ENCODE measurements around the gene NSF. TPM values are rescaled to one million over a fixed set of nuclear protein-coding genes. Genes with fewer than 3 reads are reported as not detected.
"Not testable (repeated sequence)": the region's sequence is repeated elsewhere in the genome, so short reads cannot be mapped to it uniquely, and the experiment has no call there.

NSF gene
- total RNA-seq, 1 experiment from 2014 or later, result 56.5 TPM

DNA sequence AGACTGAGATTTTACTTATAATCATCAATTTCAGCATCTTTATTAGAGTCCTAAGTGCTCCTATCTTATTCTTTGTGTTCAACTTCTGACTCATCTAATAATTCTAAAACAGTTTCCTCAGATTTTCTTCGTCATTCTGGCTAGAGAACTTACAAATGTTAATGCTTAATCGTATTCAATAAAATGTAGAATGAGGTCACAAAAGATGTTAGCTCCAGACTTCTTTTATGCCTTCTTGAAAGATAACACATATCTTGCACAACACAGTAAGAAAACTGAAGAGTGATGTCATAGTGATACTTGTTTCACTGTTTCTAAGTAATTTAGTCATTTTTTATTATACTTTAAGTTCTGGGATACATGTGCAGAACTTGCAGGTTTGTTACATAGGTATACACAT is 93.2 kb downstream of the NSF start:
- H3K27me3 ChIP-seq (ENCODE audit: control insufficient read depth, insufficient read depth, low read length); ATAC-seq; H3K4me1 ChIP-seq (ENCODE audit: control insufficient read depth, insufficient read depth, low read length); POLR2A ChIA-PET; CTCF ChIA-PET; in situ Hi-C loops (cut with HindIII; ENCODE audit: low pct_unique_long_range_greater_than_20kb, low sequenced_read_pairs); H3K4me3 ChIP-seq (ENCODE audit: low read depth in 2 of 2, low read length in 2 of 2); DNase-seq (ENCODE audit: low read depth, low spot score); H3K36me3 ChIP-seq (ENCODE audit: control insufficient read depth, insufficient read depth, low read length); H3K27ac ChIP-seq (ENCODE audit: low read length); intact Hi-C loops (cut with micrococcal nuclease; ENCODE audit: unreplicated experiment); H3K9me3 ChIP-seq (ENCODE audit: control insufficient read depth, insufficient read depth, low read depth, low read length); BruUV-seq (replicated peaks): not testable (repeated sequence)

DNA sequence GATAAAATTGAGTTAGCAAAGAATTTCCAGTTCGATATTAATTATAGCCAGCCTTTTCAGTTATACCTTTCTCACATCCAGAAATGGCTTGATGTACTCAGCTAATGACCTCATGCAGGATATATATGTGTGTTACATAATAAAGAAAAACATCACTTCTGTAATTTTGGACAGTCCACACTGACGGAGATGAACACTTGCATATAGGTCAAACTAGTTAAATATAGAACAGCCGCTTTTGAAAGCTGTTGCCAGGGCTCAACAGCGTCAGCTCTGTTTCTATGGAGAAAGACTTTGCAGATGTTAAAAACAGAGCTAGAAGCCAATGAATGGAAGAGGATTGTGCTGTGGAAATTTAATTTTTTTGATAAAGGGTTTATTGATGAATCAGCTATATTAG is 94.8 kb downstream of the NSF start:
- POLR2A ChIA-PET; intact Hi-C loops (cut with micrococcal nuclease; ENCODE audit: unreplicated experiment); H3K36me3 ChIP-seq (ENCODE audit: control insufficient read depth, insufficient read depth, low read length); ATAC-seq; H3K4me1 ChIP-seq (ENCODE audit: control insufficient read depth, insufficient read depth, low read length); H3K4me3 ChIP-seq (ENCODE audit: low read depth in 2 of 2, low read length in 2 of 2); in situ Hi-C loops (cut with HindIII; ENCODE audit: low pct_unique_long_range_greater_than_20kb, low sequenced_read_pairs); BruUV-seq (replicated peaks); H3K27me3 ChIP-seq (ENCODE audit: control insufficient read depth, insufficient read depth, low read length); H3K27ac ChIP-seq (ENCODE audit: low read length); H3K9me3 ChIP-seq (ENCODE audit: control insufficient read depth, insufficient read depth, low read depth, low read length); DNase-seq (ENCODE audit: low read depth, low spot score); CTCF ChIA-PET: not testable (repeated sequence)

DNA sequence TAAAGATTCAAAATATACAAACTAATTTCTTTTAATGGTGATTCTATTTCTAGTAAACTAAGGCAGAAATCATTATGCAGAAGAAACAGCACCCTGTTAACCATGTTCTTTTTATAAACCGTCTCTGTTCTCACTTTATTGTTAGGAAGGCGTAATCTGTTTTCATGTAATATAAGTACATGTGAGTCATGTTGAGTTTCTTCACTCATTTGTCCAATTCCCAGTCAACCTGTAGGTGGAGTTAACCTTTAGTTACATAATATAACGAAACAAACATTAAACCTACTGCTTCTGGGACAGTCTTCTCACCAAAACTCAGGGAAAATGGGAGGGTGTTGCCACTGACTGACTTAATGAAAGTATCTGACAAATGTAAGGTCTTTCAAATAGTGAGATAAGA is 101.7 kb downstream of the NSF start:
- intact Hi-C loops (cut with micrococcal nuclease; ENCODE audit: unreplicated experiment); H3K4me3 ChIP-seq (ENCODE audit: low read depth in 2 of 2, low read length in 2 of 2); H3K27me3 ChIP-seq (ENCODE audit: control insufficient read depth, insufficient read depth, low read length); ATAC-seq; H3K9me3 ChIP-seq (ENCODE audit: control insufficient read depth, insufficient read depth, low read depth, low read length); H3K4me1 ChIP-seq (ENCODE audit: control insufficient read depth, insufficient read depth, low read length); BruUV-seq (replicated peaks); H3K27ac ChIP-seq (ENCODE audit: low read length); DNase-seq (ENCODE audit: low read depth, low spot score); in situ Hi-C loops (cut with HindIII; ENCODE audit: low pct_unique_long_range_greater_than_20kb, low sequenced_read_pairs); H3K36me3 ChIP-seq (ENCODE audit: control insufficient read depth, insufficient read depth, low read length); CTCF ChIA-PET; POLR2A ChIA-PET: not testable (repeated sequence)

DNA sequence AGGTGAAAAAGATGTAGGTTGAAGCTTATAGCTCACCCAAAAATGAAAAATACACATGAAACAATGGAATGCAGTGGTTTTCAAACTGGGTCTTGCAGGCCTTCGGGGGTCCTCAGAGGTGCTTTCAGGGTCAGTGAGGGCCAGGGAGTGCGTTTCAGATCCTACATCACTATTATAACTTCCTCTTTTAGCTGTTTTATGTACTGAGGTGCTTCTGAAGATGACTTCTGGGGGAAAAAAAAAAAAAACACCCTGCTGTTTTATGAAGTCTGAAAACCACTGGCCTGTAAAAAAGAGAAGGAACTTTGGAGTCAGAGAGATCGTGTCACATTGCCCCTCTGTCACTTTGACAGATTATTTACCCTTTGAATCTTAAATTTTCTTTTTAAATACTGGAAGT is 102.8 kb downstream of the NSF start:
- intact Hi-C loops (cut with micrococcal nuclease; ENCODE audit: unreplicated experiment); H3K4me3 ChIP-seq (ENCODE audit: low read depth in 2 of 2, low read length in 2 of 2); POLR2A ChIA-PET; H3K36me3 ChIP-seq (ENCODE audit: control insufficient read depth, insufficient read depth, low read length); H3K9me3 ChIP-seq (ENCODE audit: control insufficient read depth, insufficient read depth, low read depth, low read length); ATAC-seq; BruUV-seq (replicated peaks); H3K27ac ChIP-seq (ENCODE audit: low read length); CTCF ChIA-PET; in situ Hi-C loops (cut with HindIII; ENCODE audit: low pct_unique_long_range_greater_than_20kb, low sequenced_read_pairs); H3K4me1 ChIP-seq (ENCODE audit: control insufficient read depth, insufficient read depth, low read length); H3K27me3 ChIP-seq (ENCODE audit: control insufficient read depth, insufficient read depth, low read length); DNase-seq (ENCODE audit: low read depth, low spot score): not testable (repeated sequence)

- H3K27ac ChIP-seq (ENCODE audit: low read length); BruUV-seq (replicated peaks); in situ Hi-C loops (cut with HindIII; ENCODE audit: low pct_unique_long_range_greater_than_20kb, low sequenced_read_pairs); H3K27me3 ChIP-seq (ENCODE audit: control insufficient read depth, insufficient read depth, low read length); CTCF ChIA-PET; intact Hi-C loops (cut with micrococcal nuclease; ENCODE audit: unreplicated experiment); H3K36me3 ChIP-seq (ENCODE audit: control insufficient read depth, insufficient read depth, low read length); H3K4me1 ChIP-seq (ENCODE audit: control insufficient read depth, insufficient read depth, low read length); ATAC-seq; POLR2A ChIA-PET; DNase-seq (ENCODE audit: low read depth, low spot score); H3K9me3 ChIP-seq (ENCODE audit: control insufficient read depth, insufficient read depth, low read depth, low read length); H3K4me3 ChIP-seq (ENCODE audit: low read depth in 2 of 2, low read length in 2 of 2): not testable (repeated sequence)
These were observed 106.1 kb downstream of the NSF start for GRCh38 chr17:46696522-46696921.

DNA sequence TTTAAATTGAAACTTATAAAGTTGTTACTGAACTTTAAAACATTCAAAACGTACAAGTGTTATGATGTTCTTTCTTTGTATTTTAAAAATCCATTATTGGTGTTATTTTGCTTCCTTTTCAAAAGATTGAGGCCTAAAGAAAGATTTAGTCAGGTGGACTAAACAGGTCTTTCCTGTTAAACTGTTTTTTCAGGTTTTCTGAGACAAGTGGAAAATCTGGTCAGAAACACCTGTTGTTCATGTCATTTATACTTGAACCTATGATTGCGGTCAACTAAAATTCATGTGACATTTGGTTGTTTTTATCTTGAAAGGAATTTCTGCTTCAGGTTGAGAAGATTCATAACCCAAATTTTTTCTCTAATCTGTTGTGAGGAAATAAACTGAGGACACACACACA is 108.5 kb downstream of the NSF start:
- H3K4me3 ChIP-seq (ENCODE audit: low read depth in 2 of 2, low read length in 2 of 2); in situ Hi-C loops (cut with HindIII; ENCODE audit: low pct_unique_long_range_greater_than_20kb, low sequenced_read_pairs); H3K36me3 ChIP-seq (ENCODE audit: control insufficient read depth, insufficient read depth, low read length); H3K27me3 ChIP-seq (ENCODE audit: control insufficient read depth, insufficient read depth, low read length); POLR2A ChIA-PET; DNase-seq (ENCODE audit: low read depth, low spot score); ATAC-seq; H3K27ac ChIP-seq (ENCODE audit: low read length); H3K9me3 ChIP-seq (ENCODE audit: control insufficient read depth, insufficient read depth, low read depth, low read length); CTCF ChIA-PET; BruUV-seq (replicated peaks); intact Hi-C loops (cut with micrococcal nuclease; ENCODE audit: unreplicated experiment); H3K4me1 ChIP-seq (ENCODE audit: control insufficient read depth, insufficient read depth, low read length): not testable (repeated sequence)

All from Panc1 (cell line).